ENCODE measurements around the gene GCK. TPM values are rescaled to one million over a fixed set of nuclear protein-coding genes. Genes with fewer than 3 reads are reported as not detected.
"Not testable (repeated sequence)": the region's sequence is repeated elsewhere in the genome, so short reads cannot be mapped to it uniquely, and the experiment has no call there.

Gene GCK
- total RNA-seq, 2 donors from 2014 or later, result 0.24 TPM; not detected in 1

- peak; percentile 28 for DNase-seq (ENCODE audit: low spot score)
- H3K27me3 Mint-ChIP-seq, result peaks cover 18 to 28% of the 10 kb centered on the region in 2 donors
- no peaks in the 10 kb centered on the region for H3K9me3 Mint-ChIP-seq
- H3K4me1 Mint-ChIP-seq (ENCODE audit: low read depth in 2 of 2), result no peaks in the 10 kb centered on the region
- no peak overlapping the region for H3K4me3 Mint-ChIP-seq
- H3K27ac Mint-ChIP-seq, result no peak overlapping the region
- ATAC-seq, result no peak
- H3K36me3 Mint-ChIP-seq, result no peaks in the 10 kb centered on the region
Observed at GRCh38 chr7:44187636-44188416, 1.4 kb downstream of the GCK start.

- no peak for ATAC-seq
Observed at GRCh38 chr7:44186736-44187135, 2.5 kb downstream of the GCK start.

GRCh38 chr7:44185729-44186128, 3.5 kb downstream of the GCK start:
- peak; percentile 51 for DNase-seq (ENCODE audit: low spot score)
- H3K4me1 Mint-ChIP-seq (ENCODE audit: low read depth in 2 of 2), result no peaks in the 10 kb centered on the region
- peaks cover 17 to 22% of the 10 kb centered on the region in 2 donors for H3K27me3 Mint-ChIP-seq
- no peak overlapping the region for H3K27ac Mint-ChIP-seq
- ATAC-seq, result no peak
- no peaks in the 10 kb centered on the region for H3K9me3 Mint-ChIP-seq
- no peak overlapping the region for H3K4me3 Mint-ChIP-seq
- H3K36me3 Mint-ChIP-seq, result no peaks in the 10 kb centered on the region

More at GRCh38 chr7:44186736-44187135, 2.5 kb downstream of the GCK start:
- no peak overlapping the region for H3K4me3 Mint-ChIP-seq
- H3K36me3 Mint-ChIP-seq, result no peaks in the 10 kb centered on the region
- no peaks in the 10 kb centered on the region for H3K4me1 Mint-ChIP-seq (ENCODE audit: low read depth in 2 of 2)
- no peak overlapping the region for H3K27ac Mint-ChIP-seq
- peaks cover 17 to 23% of the 10 kb centered on the region in 2 donors for H3K27me3 Mint-ChIP-seq
- H3K9me3 Mint-ChIP-seq, result no peaks in the 10 kb centered on the region
- peak; percentile 10 for DNase-seq (ENCODE audit: low spot score)

GRCh38 chr7:44184873-44185446, 4.3 kb downstream of the GCK start:
- H3K4me3 Mint-ChIP-seq, result no peak overlapping the region
- DNase-seq (ENCODE audit: low spot score) (peak; percentile 41), ATAC-seq (no peak)
- no peaks in the 10 kb centered on the region for H3K9me3 Mint-ChIP-seq
- H3K36me3 Mint-ChIP-seq, result no peaks in the 10 kb centered on the region
- peaks cover 15 to 18% of the 10 kb centered on the region in 2 donors for H3K27me3 Mint-ChIP-seq
- H3K4me1 Mint-ChIP-seq (ENCODE audit: low read depth in 2 of 2), result no peaks in the 10 kb centered on the region
- no peak overlapping the region for H3K27ac Mint-ChIP-seq

GRCh38 chr7:44184206-44184872, 4.9 kb downstream of the GCK start:
- no peak overlapping the region for H3K4me3 Mint-ChIP-seq
- no peaks in the 10 kb centered on the region for H3K9me3 Mint-ChIP-seq
- no peaks in the 10 kb centered on the region for H3K4me1 Mint-ChIP-seq (ENCODE audit: low read depth in 2 of 2)
- DNase-seq (ENCODE audit: low spot score) (no peak), ATAC-seq (no peak)
- no peak overlapping the region for H3K27ac Mint-ChIP-seq
- H3K27me3 Mint-ChIP-seq, result peaks cover 16 to 18% of the 10 kb centered on the region in 2 donors
- H3K36me3 Mint-ChIP-seq, result no peaks in the 10 kb centered on the region

GRCh38 chr7:44183386-44183785, 5.9 kb downstream of the GCK start:
- no peak for ATAC-seq
- DNase-seq (ENCODE audit: low spot score), result no peak
- Mint-ChIP-seq H3K27ac (no peak overlapping the region), H3K36me3 (no peaks in the 10 kb centered on the region), H3K9me3 (no peaks in the 10 kb centered on the region), H3K4me3 (no peak overlapping the region), H3K27me3 (peaks cover 18% of the 10 kb centered on the region in 2 donors), H3K4me1 (ENCODE audit: low read depth in 2 of 2) (no peaks in the 10 kb centered on the region)

- no peak for ATAC-seq
Observed at GRCh38 chr7:44182827-44183226, 6.4 kb downstream of the GCK start.

GRCh38 chr7:44180631-44181030, 8.6 kb downstream of the GCK start:
- Mint-ChIP-seq H3K27me3 (peaks cover 14 to 29% of the 10 kb centered on the region in 2 donors), H3K4me3 (no peak overlapping the region), H3K4me1 (ENCODE audit: low read depth in 2 of 2) (no peaks in the 10 kb centered on the region), H3K27ac (no peak overlapping the region), H3K36me3 (no peaks in the 10 kb centered on the region), H3K9me3 (no peaks in the 10 kb centered on the region)
- ATAC-seq (no peak), DNase-seq (ENCODE audit: low spot score) (peak; percentile 34)

More at GRCh38 chr7:44182827-44183226, 6.4 kb downstream of the GCK start:
- DNase-seq (ENCODE audit: low spot score), result no peak
- Mint-ChIP-seq H3K4me3 (no peak overlapping the region), H3K4me1 (ENCODE audit: low read depth in 2 of 2) (no peaks in the 10 kb centered on the region), H3K9me3 (no peaks in the 10 kb centered on the region), H3K36me3 (no peaks in the 10 kb centered on the region), H3K27me3 (peaks cover 16 to 23% of the 10 kb centered on the region in 2 donors), H3K27ac (no peak overlapping the region)

- ATAC-seq (no peak), DNase-seq (ENCODE audit: low spot score) (peak; percentile 6)
- Mint-ChIP-seq H3K4me1 (ENCODE audit: low read depth in 2 of 2) (no peaks in the 10 kb centered on the region), H3K27me3 (peaks cover 19 to 46% of the 10 kb centered on the region in 2 donors), H3K27ac (no peak overlapping the region), H3K4me3 (no peak overlapping the region), H3K36me3 (no peaks in the 10 kb centered on the region), H3K9me3 (no peaks in the 10 kb centered on the region)
Observed at GRCh38 chr7:44177570-44178131, 11.6 kb downstream of the GCK start.

GRCh38 chr7:44176486-44176885, 12.8 kb downstream of the GCK start:
- Mint-ChIP-seq H3K4me3 (no peak overlapping the region), H3K27me3 (peaks cover 15 to 46% of the 10 kb centered on the region in 2 donors), H3K9me3 (no peaks in the 10 kb centered on the region), H3K27ac (no peak overlapping the region), H3K36me3 (no peaks in the 10 kb centered on the region), H3K4me1 (ENCODE audit: low read depth in 2 of 2) (no peaks in the 10 kb centered on the region)
- ATAC-seq (no peak), DNase-seq (ENCODE audit: low spot score) (peak; percentile 35)

- Mint-ChIP-seq H3K27me3 (peaks cover 13 to 40% of the 10 kb centered on the region in 2 donors), H3K27ac (no peak overlapping the region), H3K4me3 (no peak overlapping the region), H3K9me3 (no peaks in the 10 kb centered on the region), H3K4me1 (ENCODE audit: low read depth in 2 of 2) (no peaks in the 10 kb centered on the region), H3K36me3 (no peaks in the 10 kb centered on the region)
- no peak for ATAC-seq
- peak; percentile 23 for DNase-seq (ENCODE audit: low spot score)
Observed at GRCh38 chr7:44175730-44176129, 13.5 kb downstream of the GCK start.

- H3K9me3 Mint-ChIP-seq; H3K27ac Mint-ChIP-seq; ATAC-seq; H3K4me3 Mint-ChIP-seq; H3K36me3 Mint-ChIP-seq; H3K4me1 Mint-ChIP-seq (ENCODE audit: low read depth in 2 of 2); DNase-seq (ENCODE audit: low spot score): not testable (repeated sequence)
- peaks cover 17 to 40% of the 10 kb centered on the region in 2 donors for H3K27me3 Mint-ChIP-seq
Observed at GRCh38 chr7:44174694-44174948, 14.6 kb downstream of the GCK start.

- Mint-ChIP-seq H3K4me1 (ENCODE audit: low read depth in 2 of 2) (no peaks in the 10 kb centered on the region), H3K27ac (no peak overlapping the region), H3K27me3 (peaks cover 15 to 40% of the 10 kb centered on the region in 2 donors), H3K4me3 (no peak overlapping the region), H3K9me3 (no peaks in the 10 kb centered on the region), H3K36me3 (no peaks in the 10 kb centered on the region)
- DNase-seq (ENCODE audit: low spot score) (no peak), ATAC-seq (no peak)
Observed at GRCh38 chr7:44173911-44174693, 15.1 kb downstream of the GCK start.

All from natural killer cell treated with Interleukin-12 subunit alpha and Interleukin-12 subunit beta and Interleukin-15 and Interleukin-18, amount 100 ng/mL, for 72 hours (primary cell).